Endothelial cell of umbilical vein (primary cell): Measurements from ENCODE around the gene CEBPG.

ENCODE experiments used
- CTCF ChIP-seq, 2 donors: IDR thresholded peaks; 1 replicate in 1 of 2; 2 replicates in 1 of 2; pipeline ENCODE4 v1.5.1; 2011; ENCODE audit warnings: low read length in 2 of 2, mild to moderate bottlenecking in 2 of 2, moderate library complexity in 2 of 2, control low read depth in 1 of 2, inconsistent platforms in 1 of 2, low read depth in 1 of 2; ENCODE audit not compliant: insufficient read depth in 1 of 2; ENCODE audit errors: extremely low read depth in 1 of 2
- FOS ChIP-seq: IDR thresholded peaks from 2 replicates; pipeline ENCODE4 v1.6.1; 2011; ENCODE audit warnings: mild to moderate bottlenecking, low read length, moderate library complexity, borderline replicate concordance; ENCODE audit not compliant: insufficient read depth
- JUN ChIP-seq: IDR thresholded peaks from 2 replicates; pipeline ENCODE4 v1.6.1; 2011; ENCODE audit warnings: borderline replicate concordance, low read depth; ENCODE audit not compliant: insufficient read length, insufficient read depth
- MAX ChIP-seq: IDR thresholded peaks from 2 replicates; pipeline ENCODE4 v1.6.1; 2011; ENCODE audit not compliant: insufficient read depth, insufficient read length
- POLR2A ChIP-seq: IDR thresholded peaks from 2 replicates; pipeline ENCODE4 v1.6.1; 2012; ENCODE audit warnings: low read depth, mild to moderate bottlenecking, control low read depth, low read length
- POLR2AphosphoS5 ChIP-seq: IDR thresholded peaks from 2 replicates; pipeline ENCODE4 v1.6.1; 2012; ENCODE audit warnings: low read depth, mild to moderate bottlenecking, control low read depth, low read length, moderate library complexity; ENCODE audit not compliant: insufficient read depth

GRCh38 chr19:33325920-33326319 is 47.6 kb upstream of the CEBPG start:
- TF ChIP-seq CTCF (IDR thresholded peaks at IDR 0.05; ENCODE audit: extremely low read depth in 1 of 2, insufficient read depth in 1 of 2, low read depth in 1 of 2, low read length in 2 of 2) (no peak), FOS (no peak), JUN (no peak), POLR2AphosphoS5 (no peak), POLR2A (no peak), MAX (no peak)
